HG03342 (cell line): ENCODE data around the gene SLC25A47.
"Not testable (repeated sequence)": the region's sequence is repeated elsewhere in the genome, so short reads cannot be mapped to it uniquely, and the experiment has no call there.

Experiments
- ATAC-seq: cut with Tn5 transposase; IDR thresholded peaks from one replicate; pipeline ENCODE4 v1.9.1; 2021; ENCODE audit warnings: mild to moderate bottlenecking, moderate library complexity; ENCODE audit not compliant: unreplicated experiment

Gene SLC25A47, protein sequence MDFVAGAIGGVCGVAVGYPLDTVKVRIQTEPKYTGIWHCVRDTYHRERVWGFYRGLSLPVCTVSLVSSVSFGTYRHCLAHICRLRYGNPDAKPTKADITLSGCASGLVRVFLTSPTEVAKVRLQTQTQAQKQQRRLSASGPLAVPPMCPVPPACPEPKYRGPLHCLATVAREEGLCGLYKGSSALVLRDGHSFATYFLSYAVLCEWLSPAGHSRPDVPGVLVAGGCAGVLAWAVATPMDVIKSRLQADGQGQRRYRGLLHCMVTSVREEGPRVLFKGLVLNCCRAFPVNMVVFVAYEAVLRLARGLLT

DNA sequence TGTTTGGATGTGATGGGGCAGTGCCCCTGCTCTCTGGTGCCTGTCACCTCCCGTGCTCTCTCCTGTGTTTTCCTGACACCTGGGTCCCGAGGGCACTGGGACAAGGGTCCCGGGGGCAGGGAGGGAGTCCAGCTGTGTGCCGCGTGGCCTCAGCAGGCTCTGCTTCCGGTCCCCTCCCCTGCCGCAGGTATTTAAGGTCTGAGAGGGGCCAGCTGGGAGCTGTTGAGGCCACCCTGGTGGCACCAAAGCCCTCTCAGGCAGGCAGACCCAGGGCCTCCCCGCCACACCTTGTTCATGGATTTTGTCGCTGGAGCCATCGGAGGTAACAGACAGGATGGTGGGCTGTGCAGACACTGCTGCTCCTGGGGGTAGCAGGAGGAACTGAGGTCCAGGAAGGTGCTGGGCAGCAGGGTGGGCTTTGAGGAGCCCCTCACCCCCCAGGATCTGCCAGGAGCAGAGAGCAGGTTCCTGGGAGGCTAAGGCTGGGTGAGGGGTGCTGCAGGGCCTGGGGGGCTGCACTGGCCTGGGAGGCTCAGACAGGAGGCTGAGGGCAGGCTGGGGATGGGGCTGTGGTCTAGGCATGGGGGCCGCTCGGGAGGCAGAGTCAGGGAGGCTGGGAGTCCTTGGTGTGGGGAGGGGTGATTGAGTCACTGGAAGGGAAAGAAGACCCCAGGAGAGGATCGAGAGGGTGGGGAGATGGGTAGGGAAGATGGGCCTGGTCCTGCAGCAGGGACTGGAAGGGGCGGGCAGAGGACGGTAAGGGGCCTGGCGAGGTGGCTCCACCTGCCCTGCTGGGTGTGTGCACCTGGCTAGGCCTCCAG, at the start of gene SLC25A47:
Gene SLC25A47, plus strand, starts transcription at position 219 of the 821 bp plus-strand sequence. Its CDS starts 76 bp downstream, at position 295.
- no peak for ATAC-seq

DNA sequence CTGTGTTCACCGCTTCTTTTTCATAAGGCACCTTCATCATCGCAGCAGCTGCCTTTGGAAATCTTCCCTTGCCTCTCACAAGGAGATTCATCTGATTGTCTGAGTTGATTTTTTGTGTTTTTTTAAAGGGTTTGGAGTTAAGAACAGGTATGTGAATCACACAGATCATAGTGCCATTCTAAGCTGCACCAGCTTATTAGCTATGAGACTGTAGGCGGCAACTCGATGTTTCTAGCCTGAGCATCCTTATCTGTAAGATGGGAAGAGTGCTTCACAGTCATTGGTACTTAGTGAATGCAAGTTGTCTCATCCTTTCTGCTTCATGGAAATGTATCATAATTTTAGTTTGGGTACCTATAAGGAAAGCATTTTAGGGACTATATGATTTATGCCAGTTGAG, 48.9 kb upstream of the SLC25A47 start:
- ATAC-seq, result no peak

DNA sequence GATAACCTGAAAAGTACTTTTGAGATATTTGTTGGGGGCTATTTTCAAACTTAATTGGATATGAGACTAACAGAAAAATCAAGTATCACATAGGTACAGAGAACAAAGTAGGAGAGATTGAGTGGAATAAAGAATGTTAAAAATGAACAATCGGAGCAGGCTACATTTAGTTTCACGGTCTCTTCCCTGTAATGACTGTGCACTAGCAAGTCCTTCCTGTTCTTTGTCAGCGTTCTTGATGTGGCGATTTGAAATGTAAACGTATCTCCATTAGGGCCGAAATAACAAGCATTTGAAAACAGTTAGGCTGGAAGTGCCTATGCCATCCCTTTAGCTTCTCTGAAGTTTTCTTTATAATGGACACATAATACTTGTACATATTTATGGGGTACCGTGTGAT, 47.9 kb upstream of the SLC25A47 start:
- no peak for ATAC-seq

DNA sequence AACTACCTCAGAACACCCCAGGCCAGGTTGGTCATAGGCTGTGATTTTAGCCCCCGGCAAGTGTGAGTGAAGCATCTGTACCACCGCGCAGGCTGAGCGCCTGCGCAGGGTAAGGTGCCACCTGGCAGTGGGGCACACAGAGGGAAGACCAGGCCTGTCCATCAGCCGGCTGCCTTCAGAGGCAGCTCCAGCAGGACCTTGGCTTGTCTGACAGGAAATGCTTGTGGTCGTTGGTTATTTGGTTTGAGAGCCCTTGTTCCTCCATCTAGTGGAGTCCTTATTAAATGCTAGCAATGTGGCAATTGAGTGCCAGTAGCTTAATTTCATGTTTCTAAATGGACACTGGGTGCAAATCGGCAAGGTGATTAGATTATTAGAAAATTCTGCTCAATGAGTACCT, 44.4 kb upstream of the SLC25A47 start:
- no peak for ATAC-seq

DNA sequence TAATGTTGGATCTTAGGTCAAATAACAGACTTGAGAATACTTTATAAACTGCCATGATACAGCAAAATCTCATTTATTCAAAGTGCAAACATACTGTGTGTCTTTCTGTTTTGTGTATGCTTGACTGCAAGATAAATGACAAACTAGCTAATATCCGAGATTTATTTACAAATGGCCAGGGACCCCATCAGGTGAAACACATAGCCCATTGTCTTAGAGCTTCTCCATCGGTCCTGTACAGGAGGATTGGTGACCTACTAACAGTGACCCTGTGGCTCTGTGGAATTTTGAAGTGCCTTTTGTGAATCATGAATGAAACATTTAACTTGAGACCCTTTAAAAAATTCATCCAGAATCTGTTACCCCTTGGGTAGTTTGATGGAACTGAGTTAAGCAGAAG, 44.0 kb upstream of the SLC25A47 start:
- ATAC-seq, result no peak

DNA sequence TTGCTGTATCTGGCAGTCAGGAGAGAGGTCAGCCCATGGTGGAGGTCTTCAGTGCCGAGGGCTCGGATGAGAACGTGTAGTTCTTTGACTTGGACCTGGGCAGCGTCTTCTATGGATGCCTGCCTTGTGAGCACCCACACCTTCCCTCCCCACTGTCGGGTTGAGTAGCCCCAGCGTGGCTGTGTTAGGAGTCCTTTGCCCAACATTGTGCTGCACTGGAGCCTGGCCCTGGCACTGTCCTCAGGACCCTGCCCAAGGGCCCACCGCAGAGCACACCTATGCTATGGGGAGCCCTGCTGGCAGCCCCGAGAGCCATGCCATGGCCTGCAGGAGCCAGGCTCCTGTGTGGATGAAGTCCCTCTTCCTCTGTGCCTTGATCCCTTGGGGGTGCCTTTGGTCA, 43.6 kb upstream of the SLC25A47 start:
- ATAC-seq, result no peak

DNA sequence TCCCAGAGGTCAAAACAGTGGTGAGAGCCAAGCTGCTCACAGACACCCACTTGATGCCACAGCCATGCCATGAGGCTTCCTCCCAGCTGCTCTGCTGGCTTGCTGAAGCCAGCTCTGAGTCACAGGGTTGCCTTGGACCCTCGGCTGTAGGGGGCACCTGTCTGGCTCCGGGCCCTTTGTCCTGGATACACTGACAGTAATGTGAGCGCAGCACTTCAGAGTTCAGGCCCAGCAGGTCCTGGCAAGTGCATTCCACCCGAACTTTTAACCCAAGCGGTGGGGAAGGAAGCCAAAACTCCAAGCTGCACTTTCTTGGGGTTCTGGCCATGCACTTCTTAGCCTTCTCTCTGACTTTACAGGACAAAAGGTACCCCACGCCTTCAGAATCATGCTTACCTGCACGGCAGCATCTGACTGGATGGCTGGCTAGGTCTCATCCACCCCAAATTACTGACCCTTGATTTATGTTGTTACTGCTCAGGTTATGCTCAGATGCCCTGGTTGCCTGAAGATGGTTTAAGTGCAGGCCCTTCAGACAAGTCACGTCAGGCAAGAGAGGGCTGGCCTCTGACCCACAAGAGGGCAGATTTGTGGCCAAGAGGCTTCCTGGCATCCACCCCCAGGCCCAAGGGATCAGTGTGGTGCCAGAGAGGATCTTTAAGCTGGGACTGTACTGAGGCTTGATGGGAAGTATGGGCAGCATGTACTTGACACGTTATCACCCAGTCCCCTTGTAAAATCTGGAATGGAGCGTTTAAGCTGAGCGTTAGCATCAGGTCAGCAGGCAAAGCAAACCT, 41.7 kb upstream of the SLC25A47 start:
- ATAC-seq, result no peak

DNA sequence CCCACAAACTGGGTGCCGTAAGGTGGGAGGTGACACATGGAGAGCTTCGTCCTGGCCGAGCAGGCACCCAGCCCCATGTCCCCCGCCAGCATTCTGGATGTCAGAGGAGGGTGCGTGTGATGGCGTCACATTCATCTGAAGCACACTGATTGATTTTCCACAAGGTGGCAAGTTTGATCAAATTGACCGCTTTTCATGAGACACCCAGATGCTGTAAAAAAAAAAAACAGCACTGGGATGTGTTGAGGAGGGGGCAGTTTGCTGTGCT, 41.1 kb upstream of the SLC25A47 start:
- ATAC-seq, result no peak

DNA sequence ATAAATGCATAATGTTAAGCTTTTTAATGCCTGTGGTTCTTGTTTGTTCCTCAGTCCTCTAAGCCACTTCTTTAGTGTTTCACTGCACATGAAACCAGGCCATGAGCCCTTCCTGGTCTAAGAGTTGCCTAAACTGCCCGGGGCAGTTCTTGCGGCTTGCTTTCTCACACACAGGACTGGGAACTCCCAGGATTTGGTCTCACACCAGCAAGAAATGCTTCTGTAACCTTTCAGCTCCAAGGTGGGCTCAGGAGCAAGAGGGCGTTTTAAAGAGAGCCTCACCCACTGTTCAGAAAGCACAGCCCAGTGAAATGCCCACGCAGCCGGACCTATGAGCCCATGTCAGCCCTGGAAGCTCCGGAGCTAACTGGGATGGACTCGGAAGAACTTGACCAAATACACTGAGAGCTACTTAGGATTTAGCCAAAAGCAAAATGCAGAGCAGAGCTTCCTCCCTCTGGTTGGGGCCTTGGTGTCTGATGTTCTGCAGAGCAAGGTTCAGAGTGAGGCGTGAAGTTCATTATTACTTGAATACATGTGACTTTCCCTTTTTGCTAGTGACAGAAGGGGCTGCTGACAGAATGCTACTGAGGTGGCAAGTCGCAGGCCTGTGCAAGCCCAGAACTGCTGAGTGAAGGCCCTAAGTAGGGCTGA, 40.2 kb upstream of the SLC25A47 start:
- no peak for ATAC-seq

DNA sequence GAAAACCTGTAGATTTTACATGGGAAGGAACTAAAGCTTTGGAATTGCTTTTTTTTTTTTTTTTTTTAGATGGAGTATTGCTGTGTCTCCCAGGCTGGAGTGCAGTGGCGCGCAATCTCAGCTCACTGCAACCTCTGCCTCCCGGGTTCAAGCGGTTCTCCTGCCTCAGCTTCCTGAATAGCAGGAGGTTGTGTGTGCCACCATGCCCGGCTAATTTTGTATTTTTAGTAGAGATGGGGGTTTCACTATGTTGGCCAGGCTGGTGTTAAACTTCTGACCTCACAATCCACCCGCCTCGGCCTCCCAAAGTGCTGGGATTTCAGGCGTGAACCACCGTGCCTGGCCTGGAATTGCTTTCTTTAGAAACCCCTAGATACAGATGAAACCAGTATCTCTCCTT, 39.7 kb upstream of the SLC25A47 start:
- ATAC-seq, result not testable (repeated sequence)

DNA sequence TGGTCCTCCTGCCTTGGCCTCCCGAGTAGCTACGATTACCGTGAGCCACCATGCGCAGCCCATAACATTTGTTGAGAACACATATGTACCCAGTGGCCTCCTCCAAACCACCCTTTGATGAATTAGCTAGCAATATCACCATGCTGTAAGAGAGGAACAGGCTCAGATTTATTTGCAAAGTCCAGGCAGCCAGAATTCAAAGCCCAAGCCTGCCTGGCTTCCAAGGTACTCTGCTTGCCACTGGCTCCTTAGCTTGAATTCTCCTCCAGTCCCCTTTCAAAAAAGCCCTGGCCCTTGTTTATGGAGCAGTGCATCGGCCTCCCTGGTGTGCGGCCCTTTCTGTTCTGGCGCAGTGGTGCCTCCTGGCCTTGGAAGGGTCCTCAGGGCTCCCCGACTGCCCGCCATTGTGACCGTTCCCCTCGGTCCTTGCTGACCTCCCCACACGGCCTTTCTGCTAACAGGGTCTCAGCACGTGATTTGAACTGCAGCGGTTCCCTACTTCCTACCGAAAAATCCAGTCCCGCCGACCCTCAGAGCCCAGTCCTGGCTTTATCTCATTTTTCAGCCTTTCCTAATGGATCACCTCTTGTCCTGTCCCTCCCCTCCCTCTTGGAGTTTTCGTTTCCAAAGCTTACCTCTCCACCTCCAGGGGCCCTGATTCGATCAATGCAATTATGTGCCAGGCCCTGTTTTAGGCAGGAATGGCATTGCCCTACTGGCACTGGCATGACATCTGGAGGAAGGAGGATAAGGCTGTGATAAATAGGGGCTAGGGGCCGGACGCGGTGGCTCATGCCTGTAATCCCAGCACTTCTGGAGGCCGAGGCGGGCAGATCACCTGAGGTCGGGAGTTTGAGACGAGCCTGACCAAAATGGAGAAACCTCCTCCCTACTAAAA, 38.9 kb upstream of the SLC25A47 start:
- no peak for ATAC-seq

DNA sequence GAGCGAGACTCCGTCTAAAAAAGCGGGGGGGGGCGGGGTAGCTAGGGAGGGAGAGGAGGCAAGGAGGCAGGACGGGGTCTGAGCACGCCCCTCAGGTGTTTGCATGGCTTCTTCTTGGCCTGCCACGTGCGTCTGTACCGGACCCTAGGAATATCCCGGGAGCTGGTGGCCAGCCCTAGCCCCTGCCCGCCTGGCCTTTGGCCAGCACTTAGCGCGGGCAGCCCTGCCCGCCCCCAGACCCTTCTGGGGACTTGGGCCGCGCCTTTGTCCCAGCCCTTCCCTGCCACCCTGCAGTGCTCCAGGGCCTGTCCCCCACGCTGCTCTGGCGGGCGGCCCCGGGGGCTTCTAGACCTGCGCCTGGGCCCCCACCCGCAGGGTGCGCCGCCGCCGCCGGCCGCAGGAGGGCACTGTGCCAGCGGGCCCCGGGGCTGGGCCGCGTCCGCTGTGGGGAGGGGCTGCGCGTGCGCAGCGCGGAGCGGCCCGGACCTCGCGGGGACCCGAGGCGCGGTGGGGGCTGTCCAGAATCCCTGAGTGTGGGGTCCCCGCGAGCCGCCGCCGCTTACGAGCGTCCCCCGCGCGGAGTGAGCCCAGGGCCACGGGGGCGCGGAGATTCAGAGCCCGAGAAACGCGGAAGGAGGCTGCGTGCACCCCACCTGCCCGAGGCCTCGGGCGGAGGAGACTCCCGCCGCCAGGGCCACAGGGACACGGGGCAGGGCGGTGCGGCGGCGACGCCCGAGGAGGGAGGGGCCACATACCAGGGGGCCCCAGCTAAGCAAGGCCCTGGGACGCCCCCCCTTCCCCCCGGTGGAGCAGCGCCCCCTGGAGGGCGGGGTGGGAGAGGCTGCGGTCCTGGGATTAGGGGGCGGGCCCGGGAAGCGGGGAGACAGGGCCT, 37.9 kb upstream of the SLC25A47 start:
- peak; percentile 85 for ATAC-seq

DNA sequence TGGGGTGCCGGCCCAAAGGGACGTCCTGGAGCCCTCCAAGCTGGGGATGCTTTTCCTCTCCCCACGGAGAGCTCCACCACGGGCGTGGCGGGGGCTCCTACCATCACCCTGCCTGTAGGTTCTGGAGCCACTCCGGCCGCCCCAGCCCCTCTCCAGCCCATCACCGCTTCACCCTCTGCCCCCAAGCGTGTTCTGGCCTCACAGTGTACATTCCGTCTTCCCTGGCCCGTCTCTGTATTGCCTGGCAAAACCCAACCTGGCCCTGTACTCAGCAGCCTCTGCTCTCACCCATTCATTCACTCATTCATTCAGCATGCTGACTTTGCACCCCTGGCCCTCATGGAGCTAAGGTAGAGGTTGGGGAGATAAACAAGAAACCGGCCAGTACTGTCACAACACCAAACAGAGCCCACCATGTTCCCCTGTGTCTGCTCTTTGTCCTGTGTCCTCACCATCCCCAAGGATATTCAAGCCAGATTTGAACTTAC, 37.2 kb upstream of the SLC25A47 start:
- ATAC-seq, result no peak

DNA sequence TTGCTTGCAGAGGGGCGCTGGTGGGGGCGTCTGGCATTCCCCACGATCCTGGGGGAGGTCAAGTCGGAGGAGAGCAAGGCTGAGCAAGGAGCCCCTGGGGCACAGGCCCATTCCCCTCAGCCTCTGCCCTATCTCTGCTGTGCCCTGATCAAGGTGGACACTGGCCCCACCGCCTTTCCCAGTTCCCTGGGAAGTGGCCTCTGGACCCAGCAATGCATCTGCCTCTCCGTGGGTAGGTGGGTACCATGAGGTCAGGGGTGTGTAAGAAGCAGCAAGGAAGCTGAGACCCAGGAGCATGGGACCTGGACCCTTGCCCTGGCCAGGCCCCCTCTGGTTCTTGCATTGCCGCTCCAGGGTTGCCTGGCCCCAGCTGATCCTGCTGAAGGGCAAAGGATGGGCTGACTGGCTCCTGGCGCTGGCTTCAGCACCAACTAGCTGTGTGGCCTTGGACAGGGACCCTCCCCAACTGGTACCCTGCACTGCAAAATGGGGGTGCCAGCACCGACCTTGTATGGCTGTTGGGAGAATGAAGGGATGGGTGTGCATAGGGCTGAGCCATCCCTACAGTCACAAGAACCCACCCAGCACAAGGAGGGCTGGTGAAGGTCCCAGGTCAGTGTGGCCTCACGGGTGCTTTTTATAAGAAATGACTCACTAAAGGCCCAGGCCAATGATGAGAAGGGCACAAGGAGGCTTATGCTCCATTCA, 36.5 kb upstream of the SLC25A47 start:
- no peak for ATAC-seq

DNA sequence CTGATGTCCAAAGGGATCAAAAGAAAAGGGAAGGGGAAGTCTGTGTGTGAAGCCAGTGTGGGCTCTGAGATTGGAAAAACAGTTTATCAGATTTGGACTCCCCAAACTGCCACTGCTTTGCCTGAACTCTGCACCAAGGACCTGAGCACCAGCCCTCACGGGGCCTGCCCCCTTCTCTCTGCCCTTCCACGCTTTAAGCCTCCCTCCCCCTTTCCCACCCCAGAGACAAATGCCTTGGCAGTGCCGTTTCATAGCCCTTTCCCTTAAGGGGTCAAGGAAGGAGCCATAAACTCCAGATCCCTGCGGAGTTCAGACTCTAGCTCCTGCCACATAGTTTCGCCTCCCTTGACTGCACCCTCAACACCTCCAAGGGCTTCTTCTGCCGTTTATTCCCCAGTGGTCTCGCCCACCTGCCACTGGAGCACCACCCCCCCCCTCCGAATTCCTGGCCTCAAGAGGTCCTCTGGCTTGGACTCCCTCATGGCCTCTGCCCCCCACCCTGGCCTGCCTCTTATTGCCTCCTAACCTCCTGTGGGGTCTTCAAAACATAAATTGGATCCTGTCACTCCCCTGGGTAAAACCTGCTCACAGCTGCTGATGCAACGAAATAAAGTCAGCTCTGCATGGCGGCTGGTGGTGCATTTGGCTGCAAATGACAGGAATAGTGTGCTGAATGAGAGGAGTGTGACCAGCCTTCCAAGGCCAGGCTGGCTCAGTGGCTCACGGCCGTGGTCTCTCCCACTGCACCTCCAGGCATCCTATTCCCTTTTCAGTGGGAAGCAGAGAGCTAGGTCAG, 35.7 kb upstream of the SLC25A47 start:
- no peak for ATAC-seq

DNA sequence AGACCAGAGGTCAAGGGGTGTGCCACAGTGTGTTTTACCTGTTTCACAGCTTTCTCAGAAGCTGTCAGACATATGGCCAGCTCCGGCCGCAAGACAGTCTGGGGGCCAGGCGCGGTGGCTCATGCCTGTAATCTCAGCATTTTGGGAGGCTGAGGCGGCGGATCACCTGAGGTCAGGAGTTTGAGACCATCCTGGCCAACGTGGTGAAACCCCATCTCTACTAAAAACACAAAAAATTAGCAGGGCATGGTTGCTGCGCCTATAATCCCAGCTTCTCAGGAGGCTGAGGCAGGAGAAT, 35.2 kb upstream of the SLC25A47 start:
- not testable (repeated sequence) for ATAC-seq

DNA sequence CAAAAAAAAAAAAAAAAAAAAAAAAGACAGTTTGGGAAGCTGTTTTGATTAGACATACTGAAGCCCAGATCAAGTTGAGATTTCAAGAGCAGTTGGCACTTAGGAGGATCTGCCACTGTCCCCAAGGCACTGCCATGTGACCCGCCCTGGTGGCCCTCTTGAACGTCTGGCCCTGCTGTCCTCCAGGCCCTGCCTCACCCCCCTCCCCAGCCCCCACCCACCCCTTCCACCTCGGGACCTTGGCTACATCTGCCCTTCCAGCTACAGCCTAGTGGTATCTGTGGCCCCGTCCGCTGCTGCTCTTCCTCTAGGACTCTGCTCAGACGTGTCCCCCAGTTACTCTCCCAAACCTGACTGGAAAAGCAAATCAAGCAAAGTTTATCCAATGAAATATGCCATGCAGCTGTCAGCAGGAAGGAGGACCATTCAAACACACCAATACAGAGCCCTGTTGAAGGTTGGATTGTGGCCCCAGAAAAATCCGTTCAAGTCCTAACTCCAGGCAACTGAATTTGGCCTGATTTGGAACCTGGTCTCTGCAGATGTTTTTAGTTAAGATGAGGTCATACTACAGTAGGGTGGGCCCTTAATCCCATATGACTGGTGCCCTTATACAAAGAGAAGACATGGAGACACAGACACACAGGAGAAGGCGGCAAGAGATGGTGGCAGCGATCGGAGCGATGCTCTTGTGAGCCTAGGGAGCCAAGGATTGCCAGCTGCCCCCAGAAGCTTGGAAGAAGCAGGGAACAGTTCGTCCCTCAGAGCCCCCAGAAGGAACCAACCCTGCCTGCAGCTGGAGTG, 34.6 kb upstream of the SLC25A47 start:
- ATAC-seq, result no peak
